AG09319 (cell line): ENCODE data around the gene ZNF644.

ENCODE experiments used
- DNase-seq: peaks from one replicate; pipeline ENCODE4 v3.0.0-alpha.2; 2010; ENCODE audit warnings: low read depth; ENCODE audit errors: extremely low read depth
- TF ChIP-seq, protein P1 (sequence below): IDR thresholded peaks from 2 replicates; pipeline ENCODE4 v1.5.1; 2011; ENCODE audit warnings: low read depth, mild to moderate bottlenecking, inconsistent platforms, low read length, moderate library complexity

The ZNF644 gene

DNA sequence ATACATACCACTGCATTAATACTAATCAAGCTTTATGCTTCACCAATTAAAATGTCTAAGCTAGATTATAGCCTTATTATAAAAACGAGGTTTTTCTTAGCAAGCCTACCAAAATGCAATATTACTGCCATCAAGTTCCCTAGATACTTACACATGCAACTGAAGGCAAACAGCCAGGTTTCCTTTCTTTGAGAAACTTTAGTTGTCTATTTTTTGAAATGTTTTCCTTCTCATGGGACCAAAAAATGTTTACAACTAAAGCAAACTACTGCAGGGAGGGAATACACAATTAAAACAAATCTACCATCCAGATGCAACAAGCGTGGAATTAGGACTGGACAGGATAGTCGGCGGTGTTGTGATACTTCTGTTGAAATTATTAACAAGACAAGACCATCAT is 1.3 kb downstream of the ZNF644 start:
- TF ChIP-seq, protein P1, sequence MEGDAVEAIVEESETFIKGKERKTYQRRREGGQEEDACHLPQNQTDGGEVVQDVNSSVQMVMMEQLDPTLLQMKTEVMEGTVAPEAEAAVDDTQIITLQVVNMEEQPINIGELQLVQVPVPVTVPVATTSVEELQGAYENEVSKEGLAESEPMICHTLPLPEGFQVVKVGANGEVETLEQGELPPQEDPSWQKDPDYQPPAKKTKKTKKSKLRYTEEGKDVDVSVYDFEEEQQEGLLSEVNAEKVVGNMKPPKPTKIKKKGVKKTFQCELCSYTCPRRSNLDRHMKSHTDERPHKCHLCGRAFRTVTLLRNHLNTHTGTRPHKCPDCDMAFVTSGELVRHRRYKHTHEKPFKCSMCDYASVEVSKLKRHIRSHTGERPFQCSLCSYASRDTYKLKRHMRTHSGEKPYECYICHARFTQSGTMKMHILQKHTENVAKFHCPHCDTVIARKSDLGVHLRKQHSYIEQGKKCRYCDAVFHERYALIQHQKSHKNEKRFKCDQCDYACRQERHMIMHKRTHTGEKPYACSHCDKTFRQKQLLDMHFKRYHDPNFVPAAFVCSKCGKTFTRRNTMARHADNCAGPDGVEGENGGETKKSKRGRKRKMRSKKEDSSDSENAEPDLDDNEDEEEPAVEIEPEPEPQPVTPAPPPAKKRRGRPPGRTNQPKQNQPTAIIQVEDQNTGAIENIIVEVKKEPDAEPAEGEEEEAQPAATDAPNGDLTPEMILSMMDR = no peak

GRCh38 chr1:91018006-91018405 is 3.8 kb downstream of the ZNF644 start:
- DNase-seq = no peak

More for the DNA sequence above, 1.3 kb downstream of the ZNF644 start:
- DNase-seq = no peak

DNA sequence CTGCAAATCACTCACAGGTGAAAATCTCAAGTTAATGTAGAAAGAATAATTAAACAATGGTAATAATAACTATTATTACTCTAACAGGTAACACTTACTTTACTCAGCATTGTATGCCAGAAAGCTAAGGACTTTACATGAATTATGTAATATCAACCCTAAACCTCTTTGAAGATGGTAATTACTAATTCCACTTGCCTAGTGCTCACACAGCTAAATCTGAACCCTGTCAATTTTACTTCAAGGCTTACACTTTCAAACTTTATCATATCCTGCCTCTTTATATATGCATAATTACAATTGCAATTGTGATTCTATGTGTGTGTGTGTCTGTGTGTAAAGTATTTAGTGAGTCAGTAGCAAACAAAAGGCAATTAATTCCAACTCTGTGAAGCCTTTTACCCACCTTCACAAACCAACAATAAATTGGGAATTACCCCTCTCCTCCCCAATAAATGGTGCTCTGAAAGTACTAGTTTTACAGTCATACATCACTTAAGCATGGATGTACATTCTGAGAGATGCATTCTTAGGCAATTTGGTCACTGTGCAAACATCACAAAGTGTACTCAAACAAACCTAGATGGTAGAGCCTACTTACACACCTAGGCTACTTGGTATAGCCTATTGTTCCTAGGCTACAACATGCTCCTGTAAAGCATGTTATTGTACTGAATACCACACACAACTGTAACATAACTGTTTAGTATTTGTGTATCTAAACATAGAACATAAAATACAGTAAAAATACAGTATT is 5.9 kb downstream of the ZNF644 start:
- TF ChIP-seq, protein P1 = no peak
- no peak for DNase-seq

More at GRCh38 chr1:91018006-91018405, 3.8 kb downstream of the ZNF644 start:
- TF ChIP-seq, protein P1 = peak; percentile 7

GRCh38 chr1:91015358-91015780 is 6.5 kb downstream of the ZNF644 start:
- TF ChIP-seq, protein P1 = no peak
- no peak for DNase-seq

GRCh38 chr1:91014475-91014874 is 7.4 kb downstream of the ZNF644 start:
- DNase-seq = no peak
- TF ChIP-seq, protein P1 = no peak

GRCh38 chr1:91013302-91013701 is 8.5 kb downstream of the ZNF644 start:
- TF ChIP-seq, protein P1 = no peak
- DNase-seq = no peak

DNA sequence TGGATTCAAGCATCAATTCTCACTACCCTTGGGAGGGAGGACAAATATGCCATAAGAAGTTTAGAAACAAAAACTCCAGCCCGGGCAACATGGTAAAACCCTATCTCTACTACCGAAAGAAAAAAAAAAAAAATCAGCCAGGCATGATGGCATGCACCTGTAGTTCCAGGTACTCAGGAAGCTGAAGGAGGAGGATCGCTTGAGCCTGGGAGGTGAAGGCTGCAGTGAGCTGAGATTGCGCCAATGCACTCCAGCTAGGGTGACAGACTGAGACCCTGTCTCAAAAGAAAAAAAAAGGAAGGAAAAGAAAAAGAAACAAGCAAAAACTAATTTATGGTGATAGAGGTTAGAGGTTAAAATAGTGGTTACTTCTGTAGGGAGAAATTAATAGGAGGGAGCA is 9.6 kb downstream of the ZNF644 start:
- TF ChIP-seq, protein P1 = no peak
- DNase-seq = no peak
